Liver (tissue), 9 donors: ENCODE data around the gene ADM2. TPM values are rescaled to one million over a fixed set of nuclear protein-coding genes. Genes with fewer than 3 reads are reported as not detected.

Experiments used
- DNase-seq: peaks from one replicate; pipeline ENCODE4 v3.0.0-alpha.2; 2017; ENCODE audit warnings: low spot score
- H3K27ac ChIP-seq, 2 donors: one replicate each; pipeline ENCODE4 v1.7.0; 2013; ENCODE audit warnings: inconsistent platforms in 2 of 2, low read length in 2 of 2, control low read depth in 1 of 2, low read depth in 1 of 2, mild to moderate bottlenecking in 1 of 2
- H3K27me3 ChIP-seq, 4 donors: one replicate each; pipeline versions ENCODE4 v1.6.1 to v1.7.0; 2013; ENCODE audit warnings: low read length in 3 of 4, inconsistent platforms in 1 of 4, mild to moderate bottlenecking in 1 of 4, moderate library complexity in 1 of 4; ENCODE audit not compliant: control insufficient read depth in 4 of 4, insufficient read depth in 4 of 4
- H3K36me3 ChIP-seq, 4 donors: one replicate each; pipeline versions ENCODE4 v1.6.1 to v1.7.0; 2013; ENCODE audit warnings: low read length in 3 of 4, mild to moderate bottlenecking in 3 of 4, low read depth in 1 of 4, moderate library complexity in 1 of 4; ENCODE audit not compliant: control insufficient read depth in 4 of 4, insufficient read depth in 3 of 4
- H3K4me1 ChIP-seq, 4 donors: one replicate each; pipeline versions ENCODE4 v1.6.1 to v1.7.0; 2013; ENCODE audit warnings: low read length in 3 of 4, mild to moderate bottlenecking in 3 of 4, moderate library complexity in 1 of 4; ENCODE audit not compliant: control insufficient read depth in 4 of 4, insufficient read depth in 4 of 4
- H3K4me3 ChIP-seq, 3 donors: one replicate each; pipeline versions ENCODE4 v1.6.1 to v1.7.0; 2013; ENCODE audit warnings: low read length in 3 of 3, control low read depth in 1 of 3, low read depth in 1 of 3, mild to moderate bottlenecking in 1 of 3
- H3K9ac ChIP-seq, 2 donors: one replicate each; pipeline ENCODE4 v1.7.0; 2013; ENCODE audit warnings: low read length in 2 of 2, mild to moderate bottlenecking in 2 of 2, moderate library complexity in 2 of 2, control low read depth in 1 of 2, low read depth in 1 of 2
- H3K9me3 ChIP-seq, 4 donors: one replicate each; pipeline versions ENCODE4 v1.6.1 to v1.7.0; 2013; ENCODE audit warnings: low read length in 3 of 4; ENCODE audit not compliant: control insufficient read depth in 4 of 4
- ATF3 ChIP-seq: IDR thresholded peaks from 2 replicates; pipeline ENCODE4 v1.6.1; 2016; ENCODE audit warnings: antibody characterized with exemption
- CTCF ChIP-seq: fragments of 150-350 bp; IDR thresholded peaks from 2 replicates; pipeline ENCODE4 v1.5.1; 2017; ENCODE audit warnings: improper control_type of control experiment, low read depth, low read length; ENCODE audit not compliant: missing input control
- EGR1 ChIP-seq, 2 donors: IDR thresholded peaks; 2 replicates each; pipeline ENCODE4 v1.6.1; 2016 to 2018; ENCODE audit warnings: antibody characterized with exemption in 2 of 2, low read depth in 2 of 2
- GABPA ChIP-seq, 2 donors: IDR thresholded peaks in 1 of 2; conservative IDR thresholded peaks in 1 of 2; 2 replicates each; pipeline ENCODE4 v1.6.1; 2016; ENCODE audit warnings: antibody characterized with exemption in 2 of 2, mild to moderate bottlenecking in 1 of 2, moderate library complexity in 1 of 2
- HNF4A ChIP-seq, 2 donors: conservative IDR thresholded peaks; 2 replicates each; pipeline ENCODE4 v1.6.1; 2016; ENCODE audit warnings: antibody characterized with exemption in 2 of 2, mild to moderate bottlenecking in 2 of 2
- HNF4G ChIP-seq: IDR thresholded peaks from 2 replicates; pipeline ENCODE4 v1.6.1; 2016; ENCODE audit warnings: antibody characterized with exemption
- JUND ChIP-seq, 2 donors: IDR thresholded peaks; 2 replicates each; pipeline ENCODE4 v1.6.1; 2016; ENCODE audit warnings: antibody characterized with exemption in 2 of 2
- MAX ChIP-seq: IDR thresholded peaks from 2 replicates; pipeline ENCODE4 v1.6.1; 2016; ENCODE audit warnings: antibody characterized with exemption
- REST ChIP-seq: IDR thresholded peaks from 2 replicates; pipeline ENCODE4 v1.6.1; 2016; ENCODE audit warnings: antibody characterized with exemption, mild to moderate bottlenecking
- RXRA ChIP-seq, 2 donors: IDR thresholded peaks; 2 replicates each; pipeline ENCODE4 v1.6.1; 2017 to 2018; ENCODE audit warnings: antibody characterized with exemption in 2 of 2, mild to moderate bottlenecking in 1 of 2
- TAF1 ChIP-seq: conservative IDR thresholded peaks from 2 replicates; pipeline ENCODE4 v1.6.1; 2016; ENCODE audit warnings: antibody characterized with exemption, mild to moderate bottlenecking
- YY1 ChIP-seq: IDR thresholded peaks from 2 replicates; pipeline ENCODE4 v1.6.1; 2016; ENCODE audit warnings: antibody characterized with exemption, mild to moderate bottlenecking
- ZBTB33 ChIP-seq: IDR thresholded peaks from 2 replicates; pipeline ENCODE4 v1.6.1; 2016; ENCODE audit warnings: antibody characterized with exemption
- WGBS: extraction: QIAGEN DNeasy Blood & Tissue Kit; methylation state at CpG from one replicate; pipeline ENCODE4 v1.1.7; 2013; 5-methylcytosine and 5-hydroxymethylcytosine counted together
- polyA plus RNA-seq, 2 donors: library from polyadenylated mRNA; stranded (reverse) in 1 of 2; unstranded in 1 of 2; fragments of 200-250 nt in 1 of 2; fragments of >200 nt in 1 of 2; fragmentation: Nextera tagmentation in 1 of 2; extraction: Ambion mirVana in 1 of 2; gene quantifications; one replicate each; pipeline versions ENCODE4 v1.2.1 to v1.2.3, GENCODE V29; 2013 to 2015
- total RNA-seq, 2 donors: library from RNA; depleted of rRNA; stranded (reverse); fragments of >200 nt; gene quantifications; one replicate each; pipeline ENCODE4 v1.2.3, GENCODE V29; 2014
- donor health status: healthy.
- donor health status: healthy.
- donor health status: healthy.
- donor health status: healthy.
- donor health status: healthy.

ADM2 gene
- total and polyA plus RNA-seq, 4 donors = 0.79 to 2.8 (median 1.3) TPM

- 92% methylated on average over 22 of the region's 22 CpGs for WGBS
Observed at GRCh38 chr22:50459016-50459415, 22.3 kb upstream of the ADM2 start.

More at GRCh38 chr22:50459016-50459415, 22.3 kb upstream of the ADM2 start:
- Histone ChIP-seq H3K9ac (no peak overlapping the region), H3K4me1 (no peaks in the 10 kb centered on the region), H3K27ac (no peak overlapping the region), H3K36me3 (peaks cover 22 to 87% (median 32%) of the 10 kb centered on the region in 4 donors), H3K9me3 (no peaks in the 10 kb centered on the region), H3K27me3 (no peaks in the 10 kb centered on the region), H3K4me3 (no peak overlapping the region)
- TF ChIP-seq MAX (no peak), ATF3 (no peak), CTCF (no peak), JUND (IDR thresholded peaks at IDR 0.05) (no peak), TAF1 (no peak), YY1 (no peak), HNF4G (no peak), RXRA (IDR thresholded peaks at IDR 0.05) (no peak), ZBTB33 (no peak), GABPA (IDR thresholded peaks at IDR 0.05 in 1 of 2, conservative IDR thresholded peaks at IDR 0.05 in 1 of 2) (no peak), HNF4A (conservative IDR thresholded peaks at IDR 0.05) (no peak), REST (no peak), EGR1 (IDR thresholded peaks at IDR 0.05; ENCODE audit: low read depth in 2 of 2) (no peak)
- DNase-seq = no peak
